Raji (cell line): ENCODE results near the gene GSTM5.

Experiments used
- POLR2A ChIP-seq: IDR thresholded peaks from 2 replicates; pipeline ENCODE4 v1.6.1; 2011; ENCODE audit warnings: low read depth, low read length, control low read depth; ENCODE audit not compliant: insufficient read depth

Gene GSTM5

GRCh38 chr1:109761227-109762038, 49.4 kb downstream of the GSTM5 start:
- no peak for TF ChIP-seq POLR2A

DNA sequence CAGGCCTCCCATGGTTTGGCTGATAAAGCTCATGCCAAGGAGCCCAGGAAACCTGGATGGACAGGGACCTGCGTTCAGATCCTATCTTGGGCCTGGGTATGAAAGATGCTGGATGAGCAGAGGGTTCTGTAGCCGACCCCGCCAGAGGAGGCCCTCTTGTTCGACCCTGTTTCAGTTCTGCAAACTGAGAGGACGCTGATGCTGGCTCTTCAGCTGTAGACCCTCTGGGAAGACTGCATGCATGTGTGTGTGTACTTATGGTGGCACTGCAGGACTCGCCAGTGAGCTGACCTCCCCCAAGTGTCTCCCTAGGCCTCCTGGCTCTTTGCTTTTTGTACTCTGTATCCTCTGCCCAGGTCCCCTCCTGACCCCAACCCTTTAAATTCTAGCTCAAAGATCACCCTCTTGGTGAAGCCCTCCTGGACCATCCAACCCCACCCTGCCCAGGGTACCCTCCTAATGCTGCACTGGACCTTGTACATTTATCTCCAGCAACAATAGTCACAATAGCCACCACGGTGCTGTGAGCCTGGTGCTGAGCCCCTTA, 50.1 kb downstream of the GSTM5 start:
- TF ChIP-seq POLR2A: no peak

GRCh38 chr1:109762821-109763645, 51.0 kb downstream of the GSTM5 start:
- no peak for TF ChIP-seq POLR2A

GRCh38 chr1:109763646-109764415, 51.8 kb downstream of the GSTM5 start, which contains the start of gene EPS8L3:
Gene EPS8L3, minus strand, starts transcription at chr1:109763923. Its CDS starts 2,174 bp downstream, at chr1:109761749.
- TF ChIP-seq POLR2A: no peak

- no peak for TF ChIP-seq POLR2A
Observed at GRCh38 chr1:109764561-109765482, 52.8 kb downstream of the GSTM5 start.

DNA sequence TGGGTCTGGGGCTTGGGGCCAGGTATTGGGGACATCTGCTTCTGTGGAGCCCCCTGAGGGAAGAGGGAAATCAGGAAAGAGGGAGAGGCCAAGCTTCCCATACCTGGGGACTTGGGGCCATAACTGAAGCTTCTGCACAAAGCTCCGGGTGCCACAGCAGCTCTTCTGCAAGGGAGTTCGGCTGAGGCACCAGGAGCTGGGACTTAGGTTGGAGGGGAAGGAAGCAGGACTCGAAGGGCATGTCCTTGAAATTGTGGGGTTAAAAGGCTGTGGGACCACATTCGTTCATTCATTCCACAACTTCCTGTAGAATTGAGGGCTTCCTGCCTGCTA, 53.4 kb downstream of the GSTM5 start:
- no peak for TF ChIP-seq POLR2A

DNA sequence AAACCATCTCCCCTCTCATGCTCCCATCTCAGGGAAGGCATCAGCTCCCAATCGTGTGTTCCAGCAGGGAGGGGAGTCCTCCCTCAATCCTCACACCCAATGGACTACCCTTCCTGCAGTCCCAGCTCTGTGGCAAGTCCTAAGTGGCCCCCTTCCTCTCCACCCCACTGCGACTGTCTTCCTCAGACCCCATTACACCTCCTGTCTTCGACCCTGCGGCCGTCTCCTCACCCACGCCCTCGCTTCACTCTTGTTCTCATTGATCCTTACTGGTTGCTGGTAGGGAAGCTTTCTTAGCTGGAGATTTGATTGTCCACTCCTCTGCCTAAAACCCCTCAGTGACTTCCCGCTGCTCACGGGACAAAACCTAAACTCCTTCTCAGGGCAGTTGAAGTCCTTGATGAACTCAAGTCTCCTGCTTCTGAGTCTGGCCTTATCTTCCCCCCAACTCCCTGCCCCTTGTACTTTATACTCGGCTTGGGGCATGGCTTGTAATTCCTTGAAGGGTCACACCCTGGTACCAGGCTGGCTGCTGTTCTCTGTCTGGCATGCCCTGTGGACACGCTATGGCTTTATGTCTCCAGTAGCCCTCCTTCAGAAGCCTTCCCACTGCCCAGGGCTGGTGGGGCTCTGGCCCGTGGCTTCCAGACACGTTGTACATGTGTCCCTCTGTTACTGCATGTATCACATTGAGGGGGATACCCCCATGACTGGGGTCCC, 54.0 kb downstream of the GSTM5 start:
- no peak for TF ChIP-seq POLR2A
